Activated naive CD8-positive, alpha-beta T cell treated with anti-CD3 and anti-CD28 coated beads for 36 hours (primary cell): ENCODE results near the gene PLIN3. TPM values are rescaled to one million over a fixed set of nuclear protein-coding genes. Genes with fewer than 3 reads are reported as not detected.
A peak's percentile ranks its signal among the peaks of the same experiment; 100 is the strongest.

Experiments
- DNase-seq: peaks from one replicate; pipeline ENCODE4 v3.0.0; 2021
- H3K27ac Mint-ChIP-seq: one replicate; pipeline ENCODE4 v1.8.0; 2022; ENCODE audit warnings: mild to moderate bottlenecking, moderate library complexity, mixed read lengths
- H3K27me3 Mint-ChIP-seq: one replicate; pipeline ENCODE4 v1.8.0; 2022; ENCODE audit warnings: mild to moderate bottlenecking, mixed read lengths
- H3K36me3 Mint-ChIP-seq: one replicate; pipeline ENCODE4 v1.8.0; 2021; ENCODE audit warnings: mild to moderate bottlenecking, mixed read lengths
- H3K4me1 Mint-ChIP-seq: one replicate; pipeline ENCODE4 v1.8.0; 2021; ENCODE audit warnings: mixed read lengths
- H3K4me3 Mint-ChIP-seq: one replicate; pipeline ENCODE4 v1.8.0; 2022; ENCODE audit warnings: mild to moderate bottlenecking, moderate library complexity, mixed read lengths
- H3K9me3 Mint-ChIP-seq: one replicate; pipeline ENCODE4 v1.8.0; 2022; ENCODE audit warnings: mixed read lengths
- total RNA-seq, 2 experiments: library from RNA; stranded (reverse); gene quantifications; one replicate each; pipeline ENCODE4 v1.2.3, GENCODE V29; 2021

The PLIN3 gene
- total RNA-seq = 10 to 100 TPM; 14.6 to 14.7 TPM

- H3K4me1 Mint-ChIP-seq = peaks cover 15% of the 10 kb centered on the region
- peak within 1 kb of the TSS; percentile 75 for H3K4me3 Mint-ChIP-seq
- H3K27me3 Mint-ChIP-seq = no peaks in the 10 kb centered on the region
- no peaks in the 10 kb centered on the region for H3K36me3 Mint-ChIP-seq
- peak within 1 kb of the TSS; percentile 51 for H3K27ac Mint-ChIP-seq
- peak; percentile 88 for DNase-seq
- H3K9me3 Mint-ChIP-seq = no peaks in the 10 kb centered on the region
Measured at GRCh38 chr19:4867534-4868285, at the start of gene PLIN3. Gene PLIN3 (minus strand): TSS chr19:4867667. CDS start chr19:4861394, 6,273 bp downstream.

- peaks cover 53% of the 10 kb centered on the region for H3K4me1 Mint-ChIP-seq
- no peaks in the 10 kb centered on the region for H3K9me3 Mint-ChIP-seq
- H3K27me3 Mint-ChIP-seq = no peaks in the 10 kb centered on the region
- H3K27ac Mint-ChIP-seq = peak overlapping the region; percentile 85
- H3K4me3 Mint-ChIP-seq = peak overlapping the region; percentile 88
- H3K36me3 Mint-ChIP-seq = peaks cover 78% of the 10 kb centered on the region
- DNase-seq = peak; percentile 53
Measured at GRCh38 chr19:4916292-4917082, 49.0 kb upstream of the PLIN3 start.

GRCh38 chr19:4914736-4915501 is 47.5 kb upstream of the PLIN3 start:
- peak overlapping the region; percentile 88 for H3K4me3 Mint-ChIP-seq
- H3K4me1 Mint-ChIP-seq = peaks cover 57% of the 10 kb centered on the region
- peak overlapping the region; percentile 85 for H3K27ac Mint-ChIP-seq
- no peaks in the 10 kb centered on the region for H3K27me3 Mint-ChIP-seq
- H3K9me3 Mint-ChIP-seq = no peaks in the 10 kb centered on the region
- peaks cover 79% of the 10 kb centered on the region for H3K36me3 Mint-ChIP-seq
- peak; percentile 79 for DNase-seq

GRCh38 chr19:4913996-4914735 is 46.7 kb upstream of the PLIN3 start:
- Mint-ChIP-seq H3K4me3 (peak overlapping the region; percentile 88), H3K27ac (peak overlapping the region; percentile 85), H3K27me3 (no peaks in the 10 kb centered on the region), H3K4me1 (peaks cover 57% of the 10 kb centered on the region), H3K9me3 (no peaks in the 10 kb centered on the region), H3K36me3 (peaks cover 75% of the 10 kb centered on the region)
- peak; percentile 43 for DNase-seq

GRCh38 chr19:4911786-4912672 is 44.6 kb upstream of the PLIN3 start:
- peak; percentile 77 for DNase-seq
- Mint-ChIP-seq H3K4me3 (peak overlapping the region; percentile 91), H3K36me3 (peaks cover 65% of the 10 kb centered on the region), H3K4me1 (peaks cover 64% of the 10 kb centered on the region), H3K27me3 (no peaks in the 10 kb centered on the region), H3K9me3 (no peaks in the 10 kb centered on the region), H3K27ac (peak overlapping the region; percentile 79)

- peaks cover 66% of the 10 kb centered on the region for H3K4me1 Mint-ChIP-seq
- peaks cover 60% of the 10 kb centered on the region for H3K36me3 Mint-ChIP-seq
- H3K27ac Mint-ChIP-seq = peak overlapping the region; percentile 79
- no peaks in the 10 kb centered on the region for H3K9me3 Mint-ChIP-seq
- no peaks in the 10 kb centered on the region for H3K27me3 Mint-ChIP-seq
- no peak for DNase-seq
- peak overlapping the region; percentile 91 for H3K4me3 Mint-ChIP-seq
Measured at GRCh38 chr19:4911314-4911713, 43.8 kb upstream of the PLIN3 start.

- no peak for DNase-seq
- H3K27me3 Mint-ChIP-seq = no peaks in the 10 kb centered on the region
- peak overlapping the region; percentile 91 for H3K4me3 Mint-ChIP-seq
- no peaks in the 10 kb centered on the region for H3K9me3 Mint-ChIP-seq
- peak overlapping the region; percentile 79 for H3K27ac Mint-ChIP-seq
- peaks cover 55% of the 10 kb centered on the region for H3K36me3 Mint-ChIP-seq
- peaks cover 63% of the 10 kb centered on the region for H3K4me1 Mint-ChIP-seq
Measured at GRCh38 chr19:4910594-4911281, 43.3 kb upstream of the PLIN3 start.

GRCh38 chr19:4909897-4910593 is 42.6 kb upstream of the PLIN3 start:
- peak overlapping the region; percentile 79 for H3K27ac Mint-ChIP-seq
- H3K4me1 Mint-ChIP-seq = peaks cover 57% of the 10 kb centered on the region
- H3K9me3 Mint-ChIP-seq = no peaks in the 10 kb centered on the region
- peak overlapping the region; percentile 91 for H3K4me3 Mint-ChIP-seq
- DNase-seq = peak; percentile 97
- H3K36me3 Mint-ChIP-seq = peaks cover 48% of the 10 kb centered on the region
- no peaks in the 10 kb centered on the region for H3K27me3 Mint-ChIP-seq

GRCh38 chr19:4909156-4909896 is 41.9 kb upstream of the PLIN3 start, which contains the start of gene UHRF1:
Gene UHRF1 (plus strand): TSS chr19:4909501. CDS start chr19:4910886, 1,385 bp downstream.
- peak within 1 kb of the TSS; percentile 91 for H3K4me3 Mint-ChIP-seq
- H3K36me3 Mint-ChIP-seq = peaks cover 41% of the 10 kb centered on the region
- H3K27me3 Mint-ChIP-seq = no peaks in the 10 kb centered on the region
- peaks cover 50% of the 10 kb centered on the region for H3K4me1 Mint-ChIP-seq
- H3K27ac Mint-ChIP-seq = peak within 1 kb of the TSS; percentile 79
- no peaks in the 10 kb centered on the region for H3K9me3 Mint-ChIP-seq
- peak; percentile 87 for DNase-seq

GRCh38 chr19:4908781-4909155 is 41.3 kb upstream of the PLIN3 start:
- Mint-ChIP-seq H3K27ac (no peak overlapping the region), H3K36me3 (peaks cover 36% of the 10 kb centered on the region), H3K4me3 (peak overlapping the region; percentile 48), H3K9me3 (no peaks in the 10 kb centered on the region), H3K4me1 (peaks cover 45% of the 10 kb centered on the region), H3K27me3 (no peaks in the 10 kb centered on the region)
- no peak for DNase-seq

- H3K36me3 Mint-ChIP-seq = peaks cover 32% of the 10 kb centered on the region
- no peaks in the 10 kb centered on the region for H3K9me3 Mint-ChIP-seq
- no peak for DNase-seq
- H3K4me3 Mint-ChIP-seq = peak overlapping the region; percentile 48
- H3K27me3 Mint-ChIP-seq = no peaks in the 10 kb centered on the region
- H3K27ac Mint-ChIP-seq = no peak overlapping the region
- peaks cover 42% of the 10 kb centered on the region for H3K4me1 Mint-ChIP-seq
Measured at GRCh38 chr19:4908360-4908759, 40.9 kb upstream of the PLIN3 start.

GRCh38 chr19:4906963-4907362 is 39.5 kb upstream of the PLIN3 start:
- DNase-seq = no peak
- no peaks in the 10 kb centered on the region for H3K27me3 Mint-ChIP-seq
- no peak overlapping the region for H3K4me3 Mint-ChIP-seq
- H3K9me3 Mint-ChIP-seq = no peaks in the 10 kb centered on the region
- H3K27ac Mint-ChIP-seq = no peak overlapping the region
- H3K4me1 Mint-ChIP-seq = peaks cover 28% of the 10 kb centered on the region
- H3K36me3 Mint-ChIP-seq = peaks cover 18% of the 10 kb centered on the region
